HG03354 (cell line): Measurements from ENCODE around the gene RAB8B.
A peak's percentile ranks its signal among the peaks of the same experiment; 100 is the strongest.
"Not testable (repeated sequence)": the region's sequence is repeated elsewhere in the genome, so short reads cannot be mapped to it uniquely, and the experiment has no call there.

Source experiments
- ATAC-seq: cut with Tn5 transposase; IDR thresholded peaks from one replicate; pipeline ENCODE4 v1.9.1; 2021; ENCODE audit warnings: mild to moderate bottlenecking; ENCODE audit not compliant: unreplicated experiment, poor library complexity, severe bottlenecking

Gene RAB8B

GRCh38 chr15:63202861-63203260, 13.5 kb downstream of the RAB8B start:
- ATAC-seq = no peak

DNA sequence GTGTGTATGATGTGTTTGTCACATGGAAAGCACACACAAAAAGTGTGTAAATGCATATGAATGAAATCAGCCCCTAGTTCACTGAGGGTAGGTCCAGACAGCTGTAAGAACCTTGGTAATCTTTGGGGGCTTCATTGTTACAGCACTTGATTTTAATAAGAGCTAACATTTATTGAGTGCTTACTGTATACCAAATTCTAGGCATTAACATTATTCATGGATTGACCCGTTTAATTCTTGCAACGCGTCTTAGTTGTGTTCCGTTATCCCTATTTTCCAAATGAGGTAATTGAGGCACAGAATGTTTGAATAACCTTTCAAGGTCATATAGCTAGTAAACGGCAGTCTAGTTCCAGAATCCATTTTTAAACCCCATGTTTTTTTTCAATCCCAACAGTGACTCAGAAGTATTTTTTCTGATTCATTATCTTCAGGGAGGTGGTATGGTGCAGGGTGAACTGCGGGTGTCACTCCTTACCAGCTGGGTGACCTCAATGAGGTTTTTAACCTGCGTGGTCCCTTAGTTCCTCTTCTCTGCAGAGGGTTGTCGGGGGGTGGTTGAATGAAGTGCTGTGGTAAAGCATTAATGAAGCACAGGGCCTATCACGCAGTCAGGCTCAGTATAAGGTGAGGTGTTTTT, 14.2 kb downstream of the RAB8B start:
- ATAC-seq = peak; percentile 68

DNA sequence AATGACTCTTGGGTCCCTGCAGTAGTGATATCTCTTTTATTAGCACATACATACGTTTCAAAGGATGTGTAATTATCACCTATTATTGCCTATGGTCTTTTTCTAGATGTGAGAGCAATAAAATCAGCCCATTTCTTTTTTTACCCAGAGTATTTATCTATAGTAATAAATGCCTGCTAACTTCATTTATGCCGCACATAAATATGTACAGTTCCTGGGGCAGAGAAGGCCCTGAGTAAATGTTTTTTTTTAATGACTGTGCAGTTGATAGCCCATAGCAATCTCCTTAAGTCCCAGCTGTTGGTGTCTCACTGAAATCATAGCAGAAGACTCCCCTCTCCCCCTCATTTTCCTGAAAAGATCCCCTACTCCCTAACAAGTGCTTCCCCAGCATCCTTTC, 16.7 kb downstream of the RAB8B start:
- ATAC-seq = no peak

DNA sequence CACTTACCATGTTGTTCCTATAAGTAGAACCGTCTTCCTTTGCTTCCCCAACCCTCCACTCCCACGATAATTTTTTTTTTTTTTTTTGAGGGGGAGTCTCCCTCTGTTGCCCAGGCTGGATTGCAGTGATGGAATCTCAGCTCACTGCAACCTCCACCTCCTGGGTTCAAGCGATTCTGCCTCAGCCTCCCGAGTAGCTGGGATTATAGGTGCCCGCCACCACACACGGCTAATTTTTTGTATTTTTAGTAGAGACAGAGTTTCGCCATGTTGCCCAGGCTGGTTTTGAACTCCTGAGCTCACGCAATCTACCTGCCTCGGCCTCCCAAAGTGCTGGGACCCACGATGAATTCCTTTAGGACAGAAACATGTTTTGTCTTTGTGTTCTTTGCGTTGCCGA, 19.4 kb downstream of the RAB8B start:
- not testable (repeated sequence) for ATAC-seq

- peak; percentile 35 for ATAC-seq
Measured at GRCh38 chr15:63210151-63211091, 21.0 kb downstream of the RAB8B start.

DNA sequence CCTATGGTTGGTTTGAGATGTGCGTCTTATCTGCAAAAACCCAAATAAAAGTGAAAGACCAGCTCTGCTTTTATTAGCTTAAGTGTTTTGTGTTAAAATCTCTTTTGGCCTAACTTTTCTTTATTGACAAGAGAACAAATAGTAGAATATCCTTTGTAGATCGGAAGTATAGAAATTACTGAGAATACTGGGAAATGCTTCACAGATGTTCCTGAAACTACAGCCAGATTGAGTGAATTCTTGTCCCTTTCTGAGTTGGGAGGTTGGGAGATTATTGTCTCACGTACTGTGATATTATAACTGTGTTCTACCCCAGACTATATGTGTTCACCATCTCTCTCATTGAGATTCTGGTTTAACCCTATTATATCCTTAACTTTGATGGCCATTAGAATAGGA, 21.7 kb downstream of the RAB8B start:
- ATAC-seq = no peak

DNA sequence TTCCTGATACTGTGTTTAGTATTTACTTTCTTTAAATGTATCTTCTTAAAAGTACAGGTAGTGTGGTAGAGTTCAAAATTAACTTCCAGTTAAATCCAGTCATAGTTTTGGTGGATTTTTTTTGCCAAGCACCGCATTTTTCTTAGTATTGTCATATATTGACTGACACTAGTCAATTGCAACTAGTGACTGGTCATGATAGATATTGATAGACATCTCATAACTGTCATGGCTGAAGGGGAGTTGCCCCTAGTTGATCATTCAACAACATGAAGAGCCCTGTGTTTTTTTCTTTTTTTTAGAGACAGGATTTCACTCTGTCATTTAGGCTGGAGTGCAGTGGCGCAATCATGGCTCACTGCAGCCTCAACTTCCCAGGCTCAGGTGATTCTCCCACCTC, 22.1 kb downstream of the RAB8B start:
- no peak for ATAC-seq

- peak; percentile 59 for ATAC-seq
Measured at GRCh38 chr15:63212050-63213004, 22.9 kb downstream of the RAB8B start.

DNA sequence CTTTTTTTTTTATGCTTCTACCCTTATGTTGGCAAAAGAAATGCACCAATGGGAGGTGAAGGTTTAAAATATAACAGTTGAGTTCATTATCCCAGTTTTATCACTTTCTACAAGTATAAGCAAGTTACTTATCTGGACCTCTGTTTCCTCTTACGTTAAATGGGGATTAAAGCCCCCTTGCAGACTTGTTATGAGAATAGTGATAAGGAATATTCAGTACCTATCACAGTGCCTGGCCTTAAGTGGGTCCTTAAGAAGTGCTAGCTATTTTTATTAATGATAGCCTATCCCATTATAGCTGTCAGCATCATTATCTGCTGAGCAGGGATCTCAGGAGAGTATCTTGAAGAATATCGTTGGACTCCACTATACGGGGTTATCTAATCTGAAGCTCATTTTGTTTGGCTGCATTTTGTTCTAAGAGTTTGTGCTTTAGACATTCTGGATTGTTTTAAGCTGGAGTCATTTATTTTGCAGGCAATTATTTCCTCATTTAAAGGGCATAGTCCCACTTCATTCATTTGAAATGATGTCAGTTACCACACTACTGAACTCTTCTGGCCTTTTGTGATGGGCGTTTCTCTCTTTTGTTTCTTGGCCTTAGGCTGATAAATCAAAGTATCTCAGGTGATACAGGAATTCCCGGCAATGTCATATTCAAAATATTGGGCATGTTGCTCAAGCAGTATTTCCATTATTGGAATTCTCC, 28.8 kb downstream of the RAB8B start:
- ATAC-seq = no peak

DNA sequence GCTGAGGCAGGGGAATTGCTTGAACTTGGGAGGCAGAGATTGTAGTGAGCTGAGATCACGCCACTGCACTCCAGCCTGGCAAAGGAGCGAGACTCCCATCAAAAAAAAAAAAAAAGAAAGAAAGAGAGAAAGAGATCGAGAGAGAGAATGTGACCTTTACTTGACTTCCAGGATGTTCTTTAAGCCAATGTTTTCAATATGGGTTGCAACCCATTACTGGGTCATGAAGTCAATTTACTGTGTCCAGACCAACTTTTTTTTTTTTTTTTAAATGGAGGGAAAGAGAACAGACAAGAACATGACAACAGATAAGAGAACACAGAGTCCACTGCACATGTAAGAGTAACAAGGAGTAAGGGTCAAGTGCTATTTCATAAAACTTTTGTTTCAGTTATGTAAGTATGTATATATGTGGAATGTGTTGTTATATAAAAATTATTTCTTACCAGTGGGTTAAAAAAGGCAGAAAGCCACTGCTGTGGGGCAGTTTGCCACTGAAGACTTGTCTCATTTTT, 29.8 kb downstream of the RAB8B start:
- ATAC-seq = no peak

DNA sequence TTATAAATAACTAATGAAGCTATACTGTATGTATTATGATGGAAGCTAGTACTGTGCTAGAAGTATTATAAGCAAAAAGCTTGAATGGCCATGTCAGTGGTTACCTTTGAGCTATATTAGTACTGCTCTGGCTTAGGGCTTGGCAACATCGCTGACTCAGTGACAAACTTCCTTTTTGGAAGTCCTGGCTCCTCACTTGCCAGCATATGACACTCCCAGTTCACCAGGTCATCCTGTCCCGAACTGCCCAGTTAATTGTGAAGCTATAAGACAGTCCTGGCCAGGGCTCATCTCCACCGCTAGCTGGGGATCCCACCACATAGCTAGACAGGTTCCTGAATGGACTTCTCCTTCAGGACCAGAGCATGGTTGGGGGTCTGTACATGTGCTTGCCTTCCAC, 31.9 kb downstream of the RAB8B start:
- no peak for ATAC-seq

DNA sequence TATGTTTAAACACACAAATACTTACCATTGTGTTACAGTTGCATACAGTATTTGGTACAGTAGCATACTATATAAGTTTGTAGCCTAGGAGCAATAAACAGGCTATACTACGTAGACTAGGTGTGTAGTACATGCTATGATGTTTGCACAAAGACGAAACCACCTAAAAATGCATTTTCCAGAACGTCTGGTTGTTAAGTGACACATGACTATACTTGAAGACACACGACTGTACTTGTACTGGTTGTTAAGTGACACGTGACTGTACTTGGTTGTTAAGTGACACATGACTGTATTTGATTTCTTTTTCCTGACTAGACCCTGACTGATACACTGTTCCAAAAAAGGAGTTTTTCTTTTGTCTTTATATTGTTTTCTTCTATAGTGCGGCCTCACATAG, 34.1 kb downstream of the RAB8B start:
- no peak for ATAC-seq

GRCh38 chr15:63225381-63225780, 36.0 kb downstream of the RAB8B start:
- no peak for ATAC-seq

DNA sequence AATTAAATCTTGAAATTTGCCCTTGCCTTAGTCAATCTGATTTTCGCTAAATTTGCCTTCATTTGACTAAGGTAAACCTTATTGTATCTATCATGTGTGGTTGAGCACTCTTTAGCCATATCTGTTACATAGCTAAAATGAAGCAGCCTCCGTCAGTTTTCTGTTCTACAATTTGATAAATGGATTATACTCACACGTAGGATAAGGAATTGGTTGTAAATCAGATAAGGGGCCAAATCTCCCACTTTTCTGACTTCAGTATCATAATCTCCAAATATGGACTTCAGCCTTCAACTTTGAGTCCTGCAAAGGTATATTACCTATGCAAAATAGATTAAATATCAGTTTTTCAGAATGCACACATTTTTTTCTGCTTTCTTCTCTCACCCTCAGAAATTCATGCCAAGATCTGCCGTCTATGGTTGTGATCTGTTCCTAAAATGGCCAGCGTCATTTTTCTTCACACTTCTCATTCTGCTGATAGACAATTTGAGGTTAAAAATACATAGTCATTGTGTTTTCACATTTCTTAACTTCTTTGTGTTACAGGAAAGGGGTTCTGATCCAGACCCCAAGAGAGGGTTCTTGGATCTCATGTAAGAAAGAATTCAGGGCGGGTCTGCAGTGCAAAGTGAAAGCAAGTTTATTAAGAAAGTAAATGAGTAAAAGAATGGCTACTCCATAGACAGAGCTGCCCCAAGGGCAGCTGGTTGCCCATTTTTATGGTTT, 36.9 kb downstream of the RAB8B start:
- no peak for ATAC-seq

DNA sequence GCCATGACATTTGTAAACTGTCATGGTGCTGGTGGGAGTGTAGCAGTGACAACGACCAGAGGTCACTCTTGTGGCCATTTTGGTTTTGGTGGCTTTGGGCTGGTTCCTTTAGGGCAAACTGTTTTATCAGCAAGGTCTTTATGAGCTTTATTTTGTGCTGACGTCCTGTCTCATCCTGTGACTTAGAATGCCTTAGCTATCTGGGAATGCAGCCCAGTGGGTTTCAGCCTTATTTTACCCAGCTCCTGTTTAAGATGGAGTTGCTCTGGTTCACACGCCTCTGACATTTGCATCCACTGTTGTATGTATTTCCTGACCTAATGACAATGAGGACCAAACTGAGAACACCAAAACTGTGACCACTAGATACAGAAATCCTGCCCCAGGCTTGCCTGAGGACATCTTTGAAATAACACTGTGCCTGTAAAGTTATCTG, 37.6 kb downstream of the RAB8B start:
- ATAC-seq = no peak

- ATAC-seq = no peak
Measured at GRCh38 chr15:63227689-63228088, 38.3 kb downstream of the RAB8B start.

GRCh38 chr15:63231206-63231605, 41.8 kb downstream of the RAB8B start:
- no peak for ATAC-seq

DNA sequence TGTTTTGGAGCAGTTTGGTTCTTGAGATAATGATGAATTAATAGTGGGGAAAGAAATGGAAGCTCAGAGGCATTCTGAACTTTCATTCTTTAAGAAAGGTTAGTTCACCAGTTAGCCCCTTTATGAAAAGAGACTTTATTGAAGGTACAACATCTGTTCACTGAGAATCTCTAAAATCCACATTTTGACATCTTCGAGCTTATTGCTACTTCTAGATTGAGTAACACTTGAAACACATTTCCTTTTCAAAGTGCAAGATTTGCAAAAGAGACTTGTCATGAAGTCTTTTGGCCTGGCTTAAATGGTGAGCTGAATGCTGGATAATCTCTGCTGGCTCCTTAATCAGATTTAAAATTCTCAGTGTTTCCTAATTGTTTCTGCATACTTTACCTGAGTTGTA, 42.3 kb downstream of the RAB8B start:
- ATAC-seq = no peak

DNA sequence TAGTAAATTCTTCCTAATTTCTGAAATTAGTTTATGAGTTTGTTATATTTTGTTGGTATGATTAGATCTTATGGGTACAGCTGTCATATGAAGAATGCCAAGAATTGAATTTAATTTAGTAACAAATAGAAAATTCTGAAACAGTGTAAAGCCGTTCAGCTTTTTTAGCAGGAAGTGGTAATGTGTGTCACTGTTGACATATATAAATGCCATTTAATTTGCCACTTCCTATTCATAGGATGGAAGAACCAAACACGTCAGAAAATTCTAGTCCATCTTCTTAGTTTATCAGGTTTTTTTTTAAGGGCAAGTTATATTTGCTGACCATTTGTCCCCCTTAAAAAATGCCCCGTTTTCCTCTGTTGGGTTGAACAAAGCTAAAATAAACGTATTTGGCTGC, 43.0 kb downstream of the RAB8B start:
- ATAC-seq = no peak
